ENCODE data around the gene TSC22D2. TPM values are rescaled to one million over a fixed set of nuclear protein-coding genes. Genes with fewer than 3 reads are reported as not detected.
"Not testable (repeated sequence)": the region's sequence is repeated elsewhere in the genome, so short reads cannot be mapped to it uniquely, and the experiment has no call there.

Gene TSC22D2
- total and polyA plus RNA-seq, 2 donors from 2014 or later, result 13.4 to 25.3 TPM

- no peak overlapping the region for H3K9ac ChIP-seq (ENCODE audit: low read length in 3 of 3)
- no peak for DNase-seq
- TF ChIP-seq CTCF (IDR thresholded peaks at IDR 0.05; ENCODE audit: borderline replicate concordance, extremely low read depth, insufficient read depth), result no peak
- FAIRE-seq, result no peak
- no peak overlapping the region for H3K27ac ChIP-seq (ENCODE audit: low read depth in 2 of 2, low read length in 2 of 2)
- H3K9me3 ChIP-seq (ENCODE audit: control insufficient read depth in 2 of 3, insufficient read depth in 1 of 3, low read length in 3 of 3), result no peaks in the 10 kb centered on the region
- intact Hi-C loops (cut with DNase I), result no loop called here
- no peaks in the 10 kb centered on the region for H3K4me1 ChIP-seq (ENCODE audit: control insufficient read depth in 2 of 3, insufficient read depth in 2 of 3, low read depth in 1 of 3, low read length in 3 of 3)
- no peaks in the 10 kb centered on the region for H3K27me3 ChIP-seq (ENCODE audit: control insufficient read depth, insufficient read depth, low read length)
- no peak overlapping the region for H3K4me3 ChIP-seq (ENCODE audit: low read length in 3 of 3)
- no peaks in the 10 kb centered on the region for H3K36me3 ChIP-seq (ENCODE audit: control insufficient read depth in 2 of 3, insufficient read depth in 3 of 3, low read length in 3 of 3)
Observed at GRCh38 chr3:150469931-150470740, 62.0 kb downstream of the TSC22D2 start.

GRCh38 chr3:150472421-150472820 is 64.3 kb downstream of the TSC22D2 start:
- no peaks in the 10 kb centered on the region for H3K27me3 ChIP-seq (ENCODE audit: control insufficient read depth, insufficient read depth, low read length)
- no peak for TF ChIP-seq CTCF (IDR thresholded peaks at IDR 0.05; ENCODE audit: borderline replicate concordance, extremely low read depth, insufficient read depth)
- no peak overlapping the region for H3K27ac ChIP-seq (ENCODE audit: low read depth in 2 of 2, low read length in 2 of 2)

GRCh38 chr3:150473161-150473560 is 65.1 kb downstream of the TSC22D2 start:
- H3K9ac ChIP-seq (ENCODE audit: low read length in 3 of 3); H3K4me3 ChIP-seq (ENCODE audit: low read length in 3 of 3); H3K4me1 ChIP-seq (ENCODE audit: control insufficient read depth in 2 of 3, insufficient read depth in 2 of 3, low read depth in 1 of 3, low read length in 3 of 3); DNase-seq; intact Hi-C loops (cut with DNase I); H3K36me3 ChIP-seq (ENCODE audit: control insufficient read depth in 2 of 3, insufficient read depth in 3 of 3, low read length in 3 of 3); FAIRE-seq; H3K9me3 ChIP-seq (ENCODE audit: control insufficient read depth in 2 of 3, insufficient read depth in 1 of 3, low read length in 3 of 3); H3K27me3 ChIP-seq (ENCODE audit: control insufficient read depth, insufficient read depth, low read length); H3K27ac ChIP-seq (ENCODE audit: low read depth in 2 of 2, low read length in 2 of 2): not testable (repeated sequence)

More at GRCh38 chr3:150472421-150472820, 64.3 kb downstream of the TSC22D2 start:
- FAIRE-seq (no peak), DNase-seq (no peak)
- intact Hi-C loops (cut with DNase I), result no loop called here
- Histone ChIP-seq H3K4me1 (ENCODE audit: control insufficient read depth in 2 of 3, insufficient read depth in 2 of 3, low read depth in 1 of 3, low read length in 3 of 3) (no peaks in the 10 kb centered on the region), H3K9ac (ENCODE audit: low read length in 3 of 3) (no peak overlapping the region), H3K36me3 (ENCODE audit: control insufficient read depth in 2 of 3, insufficient read depth in 3 of 3, low read length in 3 of 3) (no peaks in the 10 kb centered on the region), H3K4me3 (ENCODE audit: low read length in 3 of 3) (no peak overlapping the region), H3K9me3 (ENCODE audit: control insufficient read depth in 2 of 3, insufficient read depth in 1 of 3, low read length in 3 of 3) (peaks cover 0 to 3% (median 0%) of the 10 kb centered on the region in 3 donors)

GRCh38 chr3:150479370-150479769 is 71.3 kb downstream of the TSC22D2 start:
- DNase-seq (no peak), FAIRE-seq (no peak)
- Histone ChIP-seq H3K9me3 (ENCODE audit: control insufficient read depth in 2 of 3, insufficient read depth in 1 of 3, low read length in 3 of 3) (peaks cover 0 to 6% (median 0%) of the 10 kb centered on the region in 3 donors), H3K36me3 (ENCODE audit: control insufficient read depth in 2 of 3, insufficient read depth in 3 of 3, low read length in 3 of 3) (no peaks in the 10 kb centered on the region), H3K27me3 (ENCODE audit: control insufficient read depth, insufficient read depth, low read length) (no peaks in the 10 kb centered on the region), H3K27ac (ENCODE audit: low read depth in 2 of 2, low read length in 2 of 2) (no peak overlapping the region), H3K4me1 (ENCODE audit: control insufficient read depth in 2 of 3, insufficient read depth in 2 of 3, low read depth in 1 of 3, low read length in 3 of 3) (no peaks in the 10 kb centered on the region), H3K4me3 (ENCODE audit: low read length in 3 of 3) (no peak overlapping the region), H3K9ac (ENCODE audit: low read length in 3 of 3) (no peak overlapping the region)
- no peak for TF ChIP-seq CTCF (IDR thresholded peaks at IDR 0.05; ENCODE audit: borderline replicate concordance, extremely low read depth, insufficient read depth)
- intact Hi-C loops (cut with DNase I), result no loop called here
